ENCODE results near the gene TMEM267. TPM values are rescaled to one million over a fixed set of nuclear protein-coding genes. Genes with fewer than 3 reads are reported as not detected.
"Not testable (repeated sequence)": the region's sequence is repeated elsewhere in the genome, so short reads cannot be mapped to it uniquely, and the experiment has no call there.

Gene TMEM267
- total RNA-seq, 2 experiments from 2014 or later = 13.9 to 17.8 TPM

- H3K4me1 ChIP-seq (ENCODE audit: insufficient read depth, low read length, poor library complexity, severe bottlenecking) = no peaks in the 10 kb centered on the region
- no TSS peak for BruUV-seq (replicated peaks)
- CTCF ChIA-PET (ENCODE audit: unreplicated experiment) = no interaction called here
These were observed 73.8 kb downstream of the TMEM267 start for GRCh38 chr5:43409809-43410271.

GRCh38 chr5:43402524-43403066 is 81.1 kb downstream of the TMEM267 start:
- H3K4me3 ChIP-seq (ENCODE audit: low read depth, low read length, poor library complexity, severe bottlenecking); POLR2A ChIA-PET; intact Hi-C loops (cut with micrococcal nuclease; ENCODE audit: unreplicated experiment); H3K36me3 ChIP-seq (ENCODE audit: insufficient read depth, low read length); H3K79me2 ChIP-seq (ENCODE audit: insufficient read depth, low read depth, low read length); H2AFZ ChIP-seq (ENCODE audit: low read length); H3K27ac ChIP-seq (ENCODE audit: low read depth, low read length, poor library complexity, severe bottlenecking); BruUV-seq (replicated peaks); DNase-seq (ENCODE audit: low spot score); H3K9me3 ChIP-seq (ENCODE audit: low read length); H3K9me2 ChIP-seq (ENCODE audit: insufficient read depth, low read length); H3K4me1 ChIP-seq (ENCODE audit: insufficient read depth, low read length, poor library complexity, severe bottlenecking); H3K4me2 ChIP-seq (ENCODE audit: low read length); H4K20me1 ChIP-seq (ENCODE audit: insufficient read depth, low read length); CTCF ChIA-PET (ENCODE audit: unreplicated experiment): not testable (repeated sequence)

More at GRCh38 chr5:43409809-43410271, 73.8 kb downstream of the TMEM267 start:
- no peak overlapping the region for H3K27ac ChIP-seq (ENCODE audit: low read depth, low read length, poor library complexity, severe bottlenecking)
- no peaks in the 10 kb centered on the region for H3K9me2 ChIP-seq (ENCODE audit: insufficient read depth, low read length)
- no peaks in the 10 kb centered on the region for H4K20me1 ChIP-seq (ENCODE audit: insufficient read depth, low read length)
- no peak overlapping the region for H3K4me2 ChIP-seq (ENCODE audit: low read length)
- no peak overlapping the region for H2AFZ ChIP-seq (ENCODE audit: low read length)
- TF ChIP-seq, protein P1, sequence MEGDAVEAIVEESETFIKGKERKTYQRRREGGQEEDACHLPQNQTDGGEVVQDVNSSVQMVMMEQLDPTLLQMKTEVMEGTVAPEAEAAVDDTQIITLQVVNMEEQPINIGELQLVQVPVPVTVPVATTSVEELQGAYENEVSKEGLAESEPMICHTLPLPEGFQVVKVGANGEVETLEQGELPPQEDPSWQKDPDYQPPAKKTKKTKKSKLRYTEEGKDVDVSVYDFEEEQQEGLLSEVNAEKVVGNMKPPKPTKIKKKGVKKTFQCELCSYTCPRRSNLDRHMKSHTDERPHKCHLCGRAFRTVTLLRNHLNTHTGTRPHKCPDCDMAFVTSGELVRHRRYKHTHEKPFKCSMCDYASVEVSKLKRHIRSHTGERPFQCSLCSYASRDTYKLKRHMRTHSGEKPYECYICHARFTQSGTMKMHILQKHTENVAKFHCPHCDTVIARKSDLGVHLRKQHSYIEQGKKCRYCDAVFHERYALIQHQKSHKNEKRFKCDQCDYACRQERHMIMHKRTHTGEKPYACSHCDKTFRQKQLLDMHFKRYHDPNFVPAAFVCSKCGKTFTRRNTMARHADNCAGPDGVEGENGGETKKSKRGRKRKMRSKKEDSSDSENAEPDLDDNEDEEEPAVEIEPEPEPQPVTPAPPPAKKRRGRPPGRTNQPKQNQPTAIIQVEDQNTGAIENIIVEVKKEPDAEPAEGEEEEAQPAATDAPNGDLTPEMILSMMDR (conservative IDR thresholded peaks at IDR 0.05; ENCODE audit: low read length) = no peak
- TF ChIP-seq EZH2phosphoT487 (IDR thresholded peaks at IDR 0.05; ENCODE audit: borderline replicate concordance, low read depth, low read length) = no peak
- DNase-seq (ENCODE audit: low spot score) = no peak
- POLR2A ChIA-PET = interaction anchor here (0.9 kb wide), 1 partner anchor 20 kb away, joined by 3 read pairs; no protein-coding TSS in a partner anchor
- no peaks in the 10 kb centered on the region for H3K36me3 ChIP-seq (ENCODE audit: insufficient read depth, low read length)
- no peaks in the 10 kb centered on the region for H3K79me2 ChIP-seq (ENCODE audit: insufficient read depth, low read depth, low read length)
- H3K4me3 ChIP-seq (ENCODE audit: low read depth, low read length, poor library complexity, severe bottlenecking) = no peak overlapping the region
- intact Hi-C loops (cut with micrococcal nuclease; ENCODE audit: unreplicated experiment) = no loop called here
- H3K9me3 ChIP-seq (ENCODE audit: low read length) = no peaks in the 10 kb centered on the region

- CTCF ChIA-PET (ENCODE audit: unreplicated experiment) = no interaction called here
- H3K36me3 ChIP-seq (ENCODE audit: insufficient read depth, low read length) = no peaks in the 10 kb centered on the region
- H3K4me3 ChIP-seq (ENCODE audit: low read depth, low read length, poor library complexity, severe bottlenecking) = no peak overlapping the region
- no peaks in the 10 kb centered on the region for H3K9me3 ChIP-seq (ENCODE audit: low read length)
- H2AFZ ChIP-seq (ENCODE audit: low read length) = no peak overlapping the region
- POLR2A ChIA-PET = no interaction called here
- intact Hi-C loops (cut with micrococcal nuclease; ENCODE audit: unreplicated experiment) = no loop called here
- TF ChIP-seq, protein P1 (conservative IDR thresholded peaks at IDR 0.05; ENCODE audit: low read length) = peak; percentile 28; the same call in 1 of the 2 replicates
- TF ChIP-seq EZH2phosphoT487 (IDR thresholded peaks at IDR 0.05; ENCODE audit: borderline replicate concordance, low read depth, low read length) = no peak
- no peaks in the 10 kb centered on the region for H3K79me2 ChIP-seq (ENCODE audit: insufficient read depth, low read depth, low read length)
- H3K4me2 ChIP-seq (ENCODE audit: low read length) = no peak overlapping the region
- H3K4me1 ChIP-seq (ENCODE audit: insufficient read depth, low read length, poor library complexity, severe bottlenecking) = no peaks in the 10 kb centered on the region
- H3K9me2 ChIP-seq (ENCODE audit: insufficient read depth, low read length) = no peaks in the 10 kb centered on the region
- DNase-seq (ENCODE audit: low spot score) = peak; percentile 4
- no peak overlapping the region for H3K27ac ChIP-seq (ENCODE audit: low read depth, low read length, poor library complexity, severe bottlenecking)
- H4K20me1 ChIP-seq (ENCODE audit: insufficient read depth, low read length) = no peaks in the 10 kb centered on the region
- BruUV-seq (replicated peaks) = no TSS peak
These were observed 81.8 kb downstream of the TMEM267 start for GRCh38 chr5:43401827-43402226.
